HG02852 (cell line): ENCODE results near the gene KIAA1671.

ENCODE experiments used
- ATAC-seq: cut with Tn5 transposase; IDR thresholded peaks from one replicate; pipeline ENCODE4 v1.9.1; 2021; ENCODE audit warnings: mild to moderate bottlenecking, moderate library complexity; ENCODE audit not compliant: unreplicated experiment

The KIAA1671 gene

GRCh38 chr22:25134451-25134850 lies 181.9 kb downstream of the KIAA1671 start:
- no peak for ATAC-seq

GRCh38 chr22:25136953-25137576 lies 184.5 kb downstream of the KIAA1671 start:
- ATAC-seq: no peak

GRCh38 chr22:25137577-25138525 lies 185.3 kb downstream of the KIAA1671 start:
- no peak for ATAC-seq

GRCh38 chr22:25139062-25139461 lies 186.5 kb downstream of the KIAA1671 start:
- no peak for ATAC-seq

- no peak for ATAC-seq
Measured at GRCh38 chr22:25142102-25142501, 189.6 kb downstream of the KIAA1671 start.

GRCh38 chr22:25143156-25144076 lies 190.9 kb downstream of the KIAA1671 start:
- ATAC-seq: no peak

- ATAC-seq: no peak
Measured at GRCh38 chr22:25144522-25144921, 192.0 kb downstream of the KIAA1671 start.

GRCh38 chr22:25146307-25146706 lies 193.8 kb downstream of the KIAA1671 start:
- no peak for ATAC-seq

- no peak for ATAC-seq
Measured at GRCh38 chr22:25146906-25147641, 194.6 kb downstream of the KIAA1671 start.

- no peak for ATAC-seq
Measured at GRCh38 chr22:25147642-25147928, 195.1 kb downstream of the KIAA1671 start.

- ATAC-seq: no peak
Measured at GRCh38 chr22:25148149-25148691, 195.7 kb downstream of the KIAA1671 start.

- no peak for ATAC-seq
Measured at GRCh38 chr22:25149014-25149413, 196.5 kb downstream of the KIAA1671 start.

- ATAC-seq: no peak
Measured at GRCh38 chr22:25153961-25154666, 201.6 kb downstream of the KIAA1671 start.

- no peak for ATAC-seq
Measured at GRCh38 chr22:25154667-25154999, 202.1 kb downstream of the KIAA1671 start.

- ATAC-seq: no peak
Measured at GRCh38 chr22:25156736-25157135, 204.2 kb downstream of the KIAA1671 start.

- ATAC-seq: no peak
Measured at GRCh38 chr22:25159028-25159427, 206.5 kb downstream of the KIAA1671 start.

- no peak for ATAC-seq
Measured at GRCh38 chr22:25160120-25160996, 207.8 kb downstream of the KIAA1671 start.

GRCh38 chr22:25161017-25161915 lies 208.8 kb downstream of the KIAA1671 start:
- ATAC-seq: no peak
